Activated CD4-positive, alpha-beta memory T cell treated with anti-CD3 and anti-CD28 coated beads, Interleukin-2, amount 10 ng/mL, durations not matched to agents 7 days and 5 days (primary cell): ENCODE data around the gene MYH11. TPM values are rescaled to one million over a fixed set of nuclear protein-coding genes. Genes with fewer than 3 reads are reported as not detected.
"Not testable (repeated sequence)": the region's sequence is repeated elsewhere in the genome, so short reads cannot be mapped to it uniquely, and the experiment has no call there.

Experiments used
- CTCF ChIA-PET: fragments of 350-600 bp; sonication (Branson Sonifier 250); formaldehyde crosslinking; loops from one replicate; lab custom pipeline; 2021; ENCODE audit warnings: antibody characterized with exemption, inconsistent platforms; lab: Charles Lee
- POLR2A ChIA-PET: fragments of 350-600 bp; sonication (Branson Sonifier 250); formaldehyde crosslinking; loops from one replicate; lab custom pipeline; 2021; ENCODE audit warnings: antibody characterized with exemption; lab: Charles Lee
- DNase-seq: peaks from one replicate; pipeline ENCODE4 v3.0.0-alpha.2; 2020
- H3K27ac Mint-ChIP-seq: one replicate; pipeline ENCODE4 v1.8.0; 2021; ENCODE audit warnings: mild to moderate bottlenecking, mixed read lengths
- H3K27me3 Mint-ChIP-seq: one replicate; pipeline ENCODE4 v1.8.0; 2021; ENCODE audit warnings: mixed read lengths
- H3K36me3 Mint-ChIP-seq: one replicate; pipeline ENCODE4 v1.8.0; 2021; ENCODE audit warnings: low read depth, mixed read lengths
- H3K4me1 Mint-ChIP-seq: one replicate; pipeline ENCODE4 v1.8.0; 2021; ENCODE audit warnings: mixed read lengths
- H3K4me3 Mint-ChIP-seq: one replicate; pipeline ENCODE4 v1.8.0; 2021; ENCODE audit warnings: mild to moderate bottlenecking, mixed read lengths
- H3K9me3 Mint-ChIP-seq: one replicate; pipeline ENCODE4 v1.8.0; 2021; ENCODE audit warnings: mixed read lengths
- total RNA-seq, 2 experiments: library from RNA; stranded (reverse); gene quantifications; one replicate each; pipeline ENCODE4 v1.2.3, GENCODE V29; 2021

MYH11 gene
- total RNA-seq, 2 experiments from 2014 or later: 0.08 to 0.10 TPM

DNA sequence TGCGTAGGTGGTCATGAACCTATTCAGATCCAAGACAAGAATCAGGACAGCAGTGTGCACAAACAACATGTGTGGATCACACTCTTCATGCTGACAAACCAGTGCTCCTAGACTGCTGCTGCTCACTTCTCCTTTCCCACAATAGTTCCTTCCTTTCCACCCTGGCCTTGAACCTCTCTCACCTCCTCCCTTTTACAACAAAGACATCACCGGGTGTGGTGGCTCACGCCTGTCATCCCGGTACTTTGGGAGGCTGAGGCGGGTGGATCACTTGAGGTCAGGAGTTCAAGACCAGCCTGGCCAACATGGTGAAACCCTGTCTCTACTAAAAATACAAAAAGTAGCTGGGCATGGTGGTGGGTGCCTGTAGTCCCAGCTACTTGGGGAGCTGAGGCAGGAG, 67.0 kb downstream of the MYH11 start:
- H3K4me3 Mint-ChIP-seq, DNase-seq, H3K36me3 Mint-ChIP-seq, POLR2A ChIA-PET, H3K9me3 Mint-ChIP-seq, H3K27me3 Mint-ChIP-seq, H3K4me1 Mint-ChIP-seq, H3K27ac Mint-ChIP-seq, CTCF ChIA-PET: not testable (repeated sequence)

DNA sequence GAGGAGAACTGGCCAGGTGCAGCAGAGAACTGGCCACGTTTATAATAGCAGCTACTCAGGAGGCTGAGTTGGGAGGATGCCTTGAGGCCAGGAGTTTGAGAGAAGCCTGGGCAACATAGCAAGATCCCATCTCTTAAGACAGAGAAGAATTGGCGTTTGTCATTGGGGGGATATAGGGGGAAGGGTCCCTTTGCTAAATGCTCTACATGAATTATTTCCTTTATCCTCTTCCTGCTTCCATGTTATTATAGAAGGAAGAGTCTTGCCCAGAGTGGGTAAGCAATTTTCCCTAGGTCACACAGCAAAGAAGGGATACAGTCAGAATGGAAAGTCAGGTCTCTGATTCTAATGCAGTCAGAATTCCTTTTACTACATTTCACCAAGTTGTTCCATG, 68.0 kb downstream of the MYH11 start:
- ChIA-PET POLR2A (no interaction called here), CTCF (interaction anchor here (1.2 kb wide), 1 partner anchor 33 kb away, joined by 3 read pairs; no protein-coding TSS in a partner anchor)
- peaks cover 4% of the 10 kb centered on the region for H3K27me3 Mint-ChIP-seq

DNA sequence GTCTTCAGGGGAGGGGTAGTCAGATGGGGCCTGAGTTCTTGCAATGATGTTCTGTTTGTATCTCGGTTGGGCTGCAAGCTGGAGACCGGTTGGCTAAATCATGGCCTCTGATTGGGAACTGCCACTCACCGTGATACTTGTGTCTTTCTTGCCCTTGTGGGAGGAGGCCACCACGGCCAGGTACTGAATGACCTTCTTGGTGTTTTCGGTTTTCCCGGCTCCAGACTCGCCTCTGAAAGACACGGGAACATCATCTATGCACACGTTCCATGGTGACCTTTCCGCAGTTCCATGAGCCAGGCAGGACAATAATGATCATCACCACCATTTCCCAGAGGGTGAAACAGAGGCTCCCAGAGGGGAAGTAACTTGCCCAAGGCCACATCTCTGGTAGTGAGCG, 70.3 kb downstream of the MYH11 start:
- CTCF ChIA-PET: interaction anchor here (0.6 kb wide), 1 partner anchor 20 kb away, joined by 3 read pairs; no protein-coding TSS in a partner anchor
- no peak overlapping the region for H3K4me3 Mint-ChIP-seq
- DNase-seq: no peak
- H3K36me3 Mint-ChIP-seq: no peaks in the 10 kb centered on the region
- peaks cover 4% of the 10 kb centered on the region for H3K27me3 Mint-ChIP-seq
- H3K9me3 Mint-ChIP-seq: no peaks in the 10 kb centered on the region
- no peak overlapping the region for H3K27ac Mint-ChIP-seq
- POLR2A ChIA-PET: no interaction called here
- no peaks in the 10 kb centered on the region for H3K4me1 Mint-ChIP-seq

More for the DNA sequence above, 68.0 kb downstream of the MYH11 start:
- Mint-ChIP-seq H3K4me3 (no peak overlapping the region), H3K9me3 (no peaks in the 10 kb centered on the region), H3K4me1 (peaks cover 6% of the 10 kb centered on the region), H3K36me3 (no peaks in the 10 kb centered on the region), H3K27ac (no peak overlapping the region)
- no peak for DNase-seq

DNA sequence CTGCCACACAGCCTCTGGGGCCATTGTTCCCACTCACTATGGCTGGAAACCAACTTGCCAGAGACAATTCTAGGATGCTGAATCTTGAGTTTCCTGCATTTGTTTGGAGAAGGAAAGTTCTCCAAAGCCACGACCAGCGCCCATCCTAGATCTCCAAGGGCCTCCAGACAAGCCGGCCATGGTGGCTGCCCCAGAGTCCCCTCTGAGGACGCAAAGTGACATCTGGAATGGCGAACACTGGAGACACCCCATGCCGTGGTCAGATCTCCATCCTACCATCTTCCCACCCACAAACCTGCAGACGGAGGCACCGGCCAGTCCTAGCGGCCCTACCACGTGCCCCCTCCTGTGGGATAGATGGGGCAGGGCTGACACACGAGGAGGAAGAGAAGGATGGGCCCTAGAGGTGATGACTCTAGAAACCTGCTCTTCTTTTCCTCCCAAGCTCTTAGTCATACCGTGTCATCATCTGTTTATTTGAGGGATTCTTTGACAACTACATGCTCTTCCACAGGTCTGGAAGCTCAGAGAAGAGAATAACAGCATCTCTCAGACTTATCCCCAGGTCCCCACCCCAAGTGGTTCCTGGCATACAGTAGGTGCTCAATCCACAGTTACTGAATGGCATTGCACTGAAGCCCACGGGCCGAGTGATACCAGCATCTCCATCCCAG, 71.3 kb downstream of the MYH11 start:
- H3K27ac Mint-ChIP-seq: no peak overlapping the region
- DNase-seq: no peak
- H3K27me3 Mint-ChIP-seq: peaks cover 4% of the 10 kb centered on the region
- ChIA-PET POLR2A (no interaction called here), CTCF (no interaction called here)
- H3K9me3 Mint-ChIP-seq: no peaks in the 10 kb centered on the region
- no peaks in the 10 kb centered on the region for H3K36me3 Mint-ChIP-seq
- H3K4me1 Mint-ChIP-seq: no peaks in the 10 kb centered on the region
- no peak overlapping the region for H3K4me3 Mint-ChIP-seq

DNA sequence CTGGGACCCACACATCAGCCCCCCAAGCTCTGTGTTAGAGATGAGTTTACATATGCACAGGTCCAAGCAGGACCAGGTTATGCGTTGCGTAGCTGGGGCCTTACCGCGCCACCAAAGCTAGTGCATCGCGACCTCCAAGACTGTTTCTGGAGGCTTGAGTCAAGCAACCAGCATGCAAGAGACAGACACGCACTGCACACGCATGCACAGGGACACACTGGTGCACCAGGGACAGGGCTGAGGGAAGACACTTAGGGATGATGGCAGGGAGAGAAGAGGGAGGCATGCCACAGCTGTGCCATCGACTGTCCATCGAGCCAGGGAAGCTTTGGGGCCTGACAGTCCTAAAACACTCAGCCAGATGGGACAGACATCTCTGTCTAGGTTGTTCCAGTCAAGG, 72.8 kb downstream of the MYH11 start:
- no peak for DNase-seq
- ChIA-PET POLR2A (no interaction called here), CTCF (interaction anchor here (1.2 kb wide), 1 partner anchor 18 kb away, joined by 4 read pairs; no protein-coding TSS in a partner anchor)
- Mint-ChIP-seq H3K27me3 (peaks cover 3% of the 10 kb centered on the region), H3K4me3 (no peak overlapping the region), H3K4me1 (no peaks in the 10 kb centered on the region), H3K27ac (no peak overlapping the region), H3K36me3 (no peaks in the 10 kb centered on the region), H3K9me3 (no peaks in the 10 kb centered on the region)

DNA sequence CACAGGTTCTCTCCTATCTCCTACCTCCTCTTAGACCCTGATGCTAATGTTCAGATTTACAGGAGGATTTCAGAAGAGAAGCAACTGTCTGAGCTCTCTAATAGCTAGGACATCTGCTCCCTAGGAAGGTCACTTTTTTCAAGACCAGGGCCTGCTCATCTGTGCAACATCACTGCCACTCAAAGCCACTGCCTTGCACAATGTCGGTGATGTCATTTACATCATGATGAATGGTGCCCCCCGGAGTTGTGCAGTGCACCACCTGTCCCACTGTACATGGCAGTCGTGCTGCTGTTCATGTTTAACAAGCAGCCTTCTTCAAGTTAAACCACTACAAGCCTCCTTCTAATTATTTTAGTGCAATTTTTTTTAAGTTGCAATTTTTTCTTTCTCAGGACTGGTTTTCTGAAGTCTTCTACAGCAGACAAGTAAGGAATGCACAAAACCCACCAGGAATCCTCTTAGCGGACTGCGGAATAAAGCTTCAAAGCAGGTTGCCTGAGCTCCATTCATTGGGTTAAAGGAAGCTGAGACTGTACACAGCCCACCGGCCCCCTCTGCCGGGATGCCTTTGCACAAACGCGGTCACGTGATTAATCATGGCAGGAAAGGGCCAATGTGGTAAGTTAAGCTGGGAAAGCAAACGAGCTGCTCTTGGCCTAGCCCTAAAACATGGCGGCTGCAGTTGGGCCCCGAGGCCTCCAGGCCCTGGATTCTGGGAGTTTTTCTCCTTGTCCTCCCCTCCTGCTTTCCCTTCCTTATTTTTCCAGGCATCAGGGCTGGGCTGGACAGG, 74.1 kb downstream of the MYH11 start:
- DNase-seq: no peak
- Mint-ChIP-seq H3K36me3 (no peaks in the 10 kb centered on the region), H3K27ac (no peak overlapping the region), H3K27me3 (no peaks in the 10 kb centered on the region), H3K4me1 (no peaks in the 10 kb centered on the region), H3K9me3 (no peaks in the 10 kb centered on the region), H3K4me3 (no peak overlapping the region)
- CTCF ChIA-PET: interaction anchor here (1.1 to 1.2 kb wide), 2 partner anchors 17 to 39 kb away, joined by 3 to 4 read pairs; no protein-coding TSS in a partner anchor
- POLR2A ChIA-PET: no interaction called here

DNA sequence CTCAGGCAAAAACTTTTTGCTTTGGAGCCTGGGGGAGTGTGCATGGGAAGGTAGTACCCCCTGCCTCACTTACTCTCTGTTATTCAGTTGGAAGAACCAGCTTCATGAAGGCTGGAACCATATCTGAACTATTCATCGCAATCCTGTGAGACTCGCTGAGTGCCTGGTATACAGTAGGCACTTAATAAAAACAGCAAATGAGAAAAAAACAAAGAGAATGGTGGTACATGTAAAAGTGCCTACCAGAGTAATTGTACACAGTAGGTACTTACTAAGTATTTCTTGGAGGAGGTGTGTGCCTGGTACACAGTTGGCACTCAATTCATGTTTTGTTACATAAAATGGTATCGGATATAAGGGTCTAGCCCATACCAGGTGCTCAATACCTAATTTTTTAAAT, 75.2 kb downstream of the MYH11 start:
- Mint-ChIP-seq H3K4me1 (no peaks in the 10 kb centered on the region), H3K36me3 (no peaks in the 10 kb centered on the region), H3K27ac (no peak overlapping the region), H3K9me3 (no peaks in the 10 kb centered on the region), H3K4me3 (no peak overlapping the region), H3K27me3 (no peaks in the 10 kb centered on the region)
- CTCF ChIA-PET: no interaction called here
- POLR2A ChIA-PET: no interaction called here
- DNase-seq: no peak

DNA sequence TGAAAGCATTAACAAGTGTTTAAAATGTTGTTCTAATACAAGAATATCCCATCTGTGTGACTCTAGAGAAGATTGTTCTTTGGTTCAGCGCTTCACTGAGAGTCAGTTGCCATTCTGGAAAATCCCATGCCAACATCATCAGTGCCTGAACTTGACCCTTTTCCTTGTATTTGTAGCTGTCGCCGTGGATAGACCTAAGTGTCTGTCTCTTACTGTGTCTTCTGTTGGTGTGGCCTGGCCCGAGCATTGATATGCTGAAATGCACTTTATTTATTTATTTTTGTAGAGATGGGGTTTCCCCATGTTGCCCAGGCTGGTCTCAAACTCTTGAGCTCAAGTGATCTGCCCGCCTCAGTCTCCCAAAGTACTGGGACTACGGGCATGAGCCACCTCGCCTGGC, 76.0 kb downstream of the MYH11 start:
- no peaks in the 10 kb centered on the region for H3K36me3 Mint-ChIP-seq
- H3K4me1 Mint-ChIP-seq: no peaks in the 10 kb centered on the region
- CTCF ChIA-PET: no interaction called here
- POLR2A ChIA-PET: no interaction called here
- H3K27ac Mint-ChIP-seq: no peak overlapping the region
- no peak for DNase-seq
- H3K27me3 Mint-ChIP-seq: no peaks in the 10 kb centered on the region
- H3K9me3 Mint-ChIP-seq: no peaks in the 10 kb centered on the region
- H3K4me3 Mint-ChIP-seq: no peak overlapping the region

DNA sequence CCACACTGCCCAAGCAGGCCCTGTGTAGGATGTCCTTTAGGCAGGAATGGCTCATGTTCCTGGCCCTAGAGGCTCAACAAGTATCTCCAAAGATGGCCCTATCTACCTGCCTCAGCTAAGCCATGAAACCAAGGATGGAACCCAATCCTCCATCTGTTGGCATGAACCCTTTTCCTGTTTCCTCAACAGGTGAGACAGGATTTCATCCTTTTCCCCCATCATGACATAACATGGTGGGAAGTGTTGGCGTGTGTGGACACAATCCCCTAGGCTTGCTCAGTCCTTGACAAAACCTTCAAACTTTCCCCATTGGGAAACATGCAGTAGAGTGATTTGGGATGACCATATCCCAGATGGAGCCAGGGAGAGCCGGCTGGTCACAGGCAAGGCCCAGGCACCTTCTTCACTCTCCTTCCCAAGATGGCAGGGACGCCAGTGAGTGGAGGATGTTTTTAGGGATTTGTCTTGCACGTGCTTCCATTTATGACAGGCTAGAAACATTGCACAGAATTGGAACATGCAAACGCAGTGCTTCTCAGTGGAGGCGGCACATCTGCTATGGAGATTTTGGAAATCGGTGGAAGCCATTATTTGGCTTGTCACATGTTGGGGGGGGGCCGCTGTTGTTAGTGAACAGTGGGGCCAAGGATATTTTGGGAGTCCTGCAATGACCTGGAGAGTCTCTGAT, 77.0 kb downstream of the MYH11 start:
- peaks cover 7% of the 10 kb centered on the region for H3K27me3 Mint-ChIP-seq
- H3K9me3 Mint-ChIP-seq: no peaks in the 10 kb centered on the region
- H3K27ac Mint-ChIP-seq: no peak overlapping the region
- no peak overlapping the region for H3K4me3 Mint-ChIP-seq
- no peaks in the 10 kb centered on the region for H3K36me3 Mint-ChIP-seq
- no peaks in the 10 kb centered on the region for H3K4me1 Mint-ChIP-seq
- DNase-seq: no peak
- POLR2A ChIA-PET: no interaction called here
- CTCF ChIA-PET: no interaction called here

DNA sequence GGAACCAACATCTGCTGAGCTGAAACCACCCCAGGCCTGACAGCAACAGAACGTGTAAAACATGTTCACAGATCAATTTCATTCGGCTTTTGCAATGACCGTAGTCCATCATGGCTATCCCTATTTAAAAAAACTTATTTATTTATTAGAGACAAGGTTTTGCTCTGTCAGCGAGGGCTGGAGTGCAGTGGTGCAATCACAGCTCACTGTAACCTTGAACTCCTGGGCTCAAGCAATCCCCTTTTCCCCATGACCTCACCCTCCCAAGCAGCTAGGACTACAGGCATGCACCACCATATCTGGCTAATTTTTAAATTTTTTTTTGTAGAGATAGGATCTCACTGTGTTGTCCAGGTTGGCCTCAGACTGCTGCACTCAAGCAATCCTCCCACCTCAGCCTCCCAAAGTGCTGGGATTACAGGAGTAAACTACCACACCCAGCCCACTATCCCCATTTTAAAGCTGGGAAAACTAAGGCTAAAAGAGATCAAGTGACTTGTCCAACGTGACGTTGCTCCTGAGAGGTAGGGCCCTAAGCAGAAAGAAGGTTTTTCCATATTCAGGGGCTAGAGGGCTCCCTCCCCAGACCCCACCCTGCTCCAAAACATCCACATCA, 77.7 kb downstream of the MYH11 start:
- Mint-ChIP-seq H3K4me1 (no peaks in the 10 kb centered on the region), H3K27ac (no peak overlapping the region), H3K27me3 (peaks cover 9% of the 10 kb centered on the region), H3K9me3 (no peaks in the 10 kb centered on the region), H3K36me3 (no peaks in the 10 kb centered on the region), H3K4me3 (no peak overlapping the region)
- CTCF ChIA-PET: no interaction called here
- no peak for DNase-seq
- POLR2A ChIA-PET: no interaction called here

DNA sequence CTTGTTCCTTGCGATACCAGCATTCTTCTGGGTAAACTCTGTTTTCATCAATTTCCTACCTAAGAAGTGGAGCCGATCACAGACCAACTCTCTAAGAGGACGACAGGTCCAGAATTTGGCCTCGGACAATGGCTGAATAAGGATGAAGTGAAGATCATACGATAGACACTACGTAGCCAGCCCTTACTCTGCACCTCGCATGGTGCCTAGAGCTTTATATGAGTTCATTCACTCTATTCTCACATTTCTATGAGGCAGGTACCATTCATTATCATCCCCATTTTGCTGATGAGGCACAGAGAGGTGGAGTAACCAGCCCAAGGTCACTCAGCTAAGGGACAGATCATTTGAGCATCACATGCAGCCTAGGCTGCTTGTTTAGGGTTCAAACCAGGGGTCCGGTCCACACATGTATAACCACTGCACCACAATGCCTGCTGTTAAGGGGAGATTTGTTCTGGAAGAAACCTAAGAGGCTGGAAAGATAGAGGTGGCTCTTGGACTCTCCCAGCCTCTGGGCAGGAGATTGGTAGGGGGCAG, 78.6 kb downstream of the MYH11 start:
- H3K27me3 Mint-ChIP-seq: peaks cover 9% of the 10 kb centered on the region
- no peaks in the 10 kb centered on the region for H3K9me3 Mint-ChIP-seq
- ChIA-PET CTCF (interaction anchor here (0.7 to 1.6 kb wide), 3 partner anchors 41 to 72 kb away, joined by 3 to 4 read pairs (median 4); no protein-coding TSS in a partner anchor), POLR2A (no interaction called here)
- DNase-seq: no peak
- no peak overlapping the region for H3K4me3 Mint-ChIP-seq
- no peaks in the 10 kb centered on the region for H3K4me1 Mint-ChIP-seq
- H3K27ac Mint-ChIP-seq: no peak overlapping the region
- no peaks in the 10 kb centered on the region for H3K36me3 Mint-ChIP-seq

DNA sequence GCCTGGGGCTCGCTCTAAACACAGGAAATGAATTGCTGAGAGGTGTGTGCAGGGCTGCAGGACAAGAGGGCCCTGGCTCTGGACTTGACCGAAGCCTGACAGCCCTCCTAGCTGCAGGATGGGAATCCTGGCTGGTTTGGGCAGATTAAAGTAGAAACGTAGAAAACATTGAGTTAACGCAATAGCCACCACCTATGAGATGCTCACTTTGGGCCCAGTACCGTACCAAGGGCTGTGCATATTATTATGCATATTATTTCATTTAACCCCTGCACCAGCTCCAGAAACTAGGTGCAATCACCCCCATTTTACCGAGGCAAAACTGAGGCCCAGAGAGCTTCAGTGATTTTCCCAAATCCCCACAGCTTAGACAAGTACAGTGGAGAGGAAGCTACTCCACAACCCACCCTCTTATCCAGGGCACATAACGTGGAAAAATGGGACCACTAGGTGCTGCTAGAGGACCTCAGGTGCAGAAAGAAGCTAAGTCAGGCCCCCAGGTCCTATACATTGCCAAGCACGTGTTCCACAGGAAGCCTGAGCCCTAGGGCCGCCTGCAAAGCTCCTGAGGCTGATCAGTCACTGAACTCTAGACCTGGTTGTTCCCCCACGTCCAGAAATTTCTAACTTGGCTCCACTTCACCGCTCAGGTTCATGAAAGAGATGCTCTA, 79.2 kb downstream of the MYH11 start:
- Mint-ChIP-seq H3K9me3 (no peaks in the 10 kb centered on the region), H3K27me3 (peaks cover 9% of the 10 kb centered on the region), H3K4me1 (no peaks in the 10 kb centered on the region), H3K4me3 (no peak overlapping the region), H3K27ac (no peak overlapping the region), H3K36me3 (no peaks in the 10 kb centered on the region)
- CTCF ChIA-PET: interaction anchor here (0.7 to 1.6 kb wide), 3 partner anchors 41 to 73 kb away, joined by 3 to 4 read pairs (median 4); no protein-coding TSS in a partner anchor
- no peak for DNase-seq
- POLR2A ChIA-PET: no interaction called here
